GM21526 (cell line): Measurements from ENCODE around the gene RAB26.

Source experiments
- ATAC-seq: cut with Tn5 transposase; IDR thresholded peaks from one replicate; pipeline ENCODE4 v1.9.1; 2021; ENCODE audit warnings: moderate library complexity; ENCODE audit not compliant: unreplicated experiment, low FRiP score

Gene RAB26

GRCh38 chr16:2176047-2176446 is 27.6 kb downstream of the RAB26 start:
- no peak for ATAC-seq

GRCh38 chr16:2177101-2177500 is 28.7 kb downstream of the RAB26 start:
- no peak for ATAC-seq

GRCh38 chr16:2177561-2177960 is 29.1 kb downstream of the RAB26 start:
- ATAC-seq = no peak

DNA sequence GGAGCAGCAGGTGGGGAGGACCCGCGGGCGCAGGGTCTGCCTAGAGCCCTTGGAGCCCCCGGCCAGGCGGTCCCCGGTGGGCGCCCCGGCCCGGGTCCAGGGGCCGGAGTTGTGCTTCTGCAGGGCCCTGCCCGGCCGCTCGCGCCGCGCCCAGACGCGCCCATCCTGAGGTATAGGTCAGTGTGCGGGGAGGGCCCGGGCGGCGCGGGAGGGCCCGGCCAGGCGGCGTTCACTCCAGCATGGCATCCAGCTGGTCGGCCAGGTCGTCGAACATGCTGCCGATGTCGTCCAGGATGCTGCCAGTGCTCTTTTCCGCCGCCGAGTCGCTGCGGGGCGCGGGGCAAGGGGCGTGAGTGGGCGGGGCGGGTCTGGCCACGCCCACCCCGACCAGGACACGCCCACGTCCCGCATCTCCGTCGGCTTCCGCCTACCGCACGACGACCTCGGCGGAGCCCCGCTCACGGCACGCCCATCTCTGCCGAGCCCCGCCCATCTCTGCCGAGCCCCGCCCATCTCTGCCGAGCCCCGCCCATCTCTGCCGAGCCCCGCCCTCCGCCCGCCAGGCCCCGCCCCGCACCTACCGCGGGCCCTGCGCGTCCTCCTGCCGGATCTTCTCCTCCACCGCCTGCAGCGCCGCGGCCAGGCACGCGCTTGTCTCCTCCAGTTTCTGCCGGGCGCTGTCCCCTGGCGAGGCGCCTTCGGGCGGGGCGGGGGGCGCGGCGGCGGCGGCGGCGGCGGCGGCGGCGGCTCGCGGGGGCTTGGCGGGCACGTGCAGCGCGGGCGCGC is 30.1 kb downstream of the RAB26 start:
- ATAC-seq = no peak

- ATAC-seq = no peak
Measured at GRCh38 chr16:2179107-2179501, 30.7 kb downstream of the RAB26 start.

GRCh38 chr16:2179576-2179975 is 31.2 kb downstream of the RAB26 start:
- ATAC-seq = no peak

- no peak for ATAC-seq
Measured at GRCh38 chr16:2180461-2180860, 32.0 kb downstream of the RAB26 start.

DNA sequence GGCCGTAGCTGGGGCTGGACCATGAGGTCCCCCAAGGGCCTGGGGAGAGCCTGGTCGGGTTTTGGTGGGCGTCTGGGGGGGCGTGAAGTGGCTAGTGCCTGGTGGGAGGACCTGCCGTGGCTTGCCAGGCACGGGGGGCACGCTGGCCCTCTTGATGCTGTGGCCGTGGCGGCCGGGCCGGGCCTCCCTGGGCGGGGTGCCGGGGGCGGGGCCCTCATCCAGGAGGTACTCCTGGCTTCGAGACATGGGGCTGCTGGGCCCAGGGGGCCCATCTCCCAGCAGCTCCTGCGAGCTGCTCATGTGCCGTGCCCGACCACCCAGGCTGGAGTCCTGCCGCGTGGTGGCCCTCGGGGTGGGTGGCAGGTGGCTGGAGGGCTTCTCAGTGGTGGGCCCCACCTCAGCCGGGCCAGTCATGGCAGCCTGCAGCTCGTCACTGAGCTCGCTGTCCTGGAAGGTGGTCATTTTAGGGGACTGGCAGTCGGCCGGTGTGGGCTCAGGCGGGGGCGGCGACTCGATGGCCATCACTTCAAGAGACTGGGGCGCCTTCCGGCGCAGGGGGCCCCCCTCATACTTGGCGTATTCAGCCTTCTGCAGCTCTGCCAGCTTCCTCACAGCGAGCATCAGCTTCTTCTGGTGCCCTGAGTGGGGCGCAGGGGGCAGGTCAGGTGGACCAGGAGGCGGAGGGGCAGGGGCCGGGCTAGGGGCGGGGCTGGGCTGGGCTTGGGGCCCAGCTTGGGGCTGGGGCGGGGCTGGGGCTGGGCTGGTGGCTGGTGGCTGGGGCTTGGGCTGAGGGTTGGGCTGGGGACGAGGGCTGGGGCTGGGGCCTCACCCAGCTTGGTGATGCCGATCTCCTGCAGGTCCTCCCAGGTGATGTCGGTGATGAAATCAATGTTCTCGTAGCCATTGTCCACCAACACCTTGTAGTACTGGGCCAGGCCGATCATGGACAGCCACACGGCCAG is 32.8 kb downstream of the RAB26 start:
- ATAC-seq = no peak

DNA sequence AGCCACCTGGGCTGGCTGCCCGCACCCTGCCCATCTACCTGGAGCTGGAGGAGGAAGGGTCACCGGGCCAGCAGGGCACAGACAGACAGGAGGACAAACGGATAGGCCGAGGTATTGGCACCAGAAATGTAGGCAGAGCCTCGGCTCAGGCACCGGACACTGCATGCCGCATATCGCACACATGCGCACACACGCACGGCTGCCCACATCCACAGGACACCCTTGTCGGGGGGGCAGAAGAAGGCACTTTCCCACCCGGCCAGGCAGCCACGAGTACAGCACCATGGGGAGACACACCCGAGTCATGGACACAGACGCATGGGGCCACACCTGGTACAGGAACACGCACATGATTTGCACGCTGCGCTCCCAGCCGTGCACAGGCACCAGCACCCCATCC is 33.5 kb downstream of the RAB26 start:
- ATAC-seq = no peak

DNA sequence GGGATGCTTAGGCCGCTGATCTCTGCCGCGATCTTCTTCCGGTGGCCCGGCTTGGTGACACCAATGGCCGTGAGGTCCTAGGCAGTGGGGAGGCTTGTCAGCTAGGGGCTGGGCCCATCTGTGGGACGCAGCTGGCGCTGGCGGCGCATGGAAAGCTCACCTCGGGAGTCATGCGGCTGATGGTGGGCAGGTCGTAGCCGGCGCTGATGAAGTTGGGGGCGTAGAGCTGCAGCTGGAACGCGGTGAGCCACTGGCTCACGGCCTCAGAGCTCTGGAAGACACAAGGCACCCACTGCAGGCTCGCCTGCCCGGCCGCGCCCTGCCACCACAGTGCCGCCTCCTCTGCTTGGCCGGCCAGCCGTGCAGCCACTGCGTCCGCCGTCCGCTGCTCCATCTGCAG is 35.2 kb downstream of the RAB26 start:
- no peak for ATAC-seq

DNA sequence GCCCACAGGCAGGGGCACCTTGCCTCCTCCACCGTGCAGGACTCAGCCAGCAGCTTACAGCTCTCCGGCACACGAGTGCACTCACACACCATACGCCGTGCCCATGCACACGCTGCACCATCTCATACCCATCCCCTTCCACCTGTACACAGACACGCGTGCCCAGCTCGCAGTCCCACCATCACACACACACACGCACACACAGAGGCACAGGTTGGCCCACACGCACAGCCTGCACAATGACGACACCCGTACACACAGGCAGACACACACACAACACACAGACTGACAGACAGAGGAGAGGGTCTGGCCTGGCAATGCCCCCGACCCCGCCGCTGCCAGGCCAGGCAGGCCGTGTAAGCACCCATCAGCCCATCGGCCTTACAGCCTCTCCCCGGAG is 35.9 kb downstream of the RAB26 start:
- no peak for ATAC-seq

DNA sequence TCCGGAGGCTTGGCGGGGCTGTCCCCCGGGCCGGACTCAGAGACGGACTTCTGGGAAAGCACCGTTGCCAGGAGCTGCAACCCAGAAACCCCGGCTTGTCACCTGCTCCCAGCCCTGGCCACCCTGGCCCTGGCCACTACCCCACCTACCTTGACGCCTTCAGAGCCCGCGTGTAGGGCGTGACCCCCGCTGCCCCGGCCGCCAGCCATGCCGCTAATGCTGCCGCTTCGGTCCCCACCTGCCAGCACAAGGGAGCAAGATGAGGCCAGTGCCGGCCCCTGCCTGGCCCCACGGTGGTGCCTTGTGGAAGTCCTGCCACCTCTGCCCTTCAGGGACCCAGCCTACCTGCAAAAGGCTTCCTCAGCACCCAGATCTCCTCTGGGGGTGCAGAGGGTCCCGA is 36.5 kb downstream of the RAB26 start:
- ATAC-seq = no peak

DNA sequence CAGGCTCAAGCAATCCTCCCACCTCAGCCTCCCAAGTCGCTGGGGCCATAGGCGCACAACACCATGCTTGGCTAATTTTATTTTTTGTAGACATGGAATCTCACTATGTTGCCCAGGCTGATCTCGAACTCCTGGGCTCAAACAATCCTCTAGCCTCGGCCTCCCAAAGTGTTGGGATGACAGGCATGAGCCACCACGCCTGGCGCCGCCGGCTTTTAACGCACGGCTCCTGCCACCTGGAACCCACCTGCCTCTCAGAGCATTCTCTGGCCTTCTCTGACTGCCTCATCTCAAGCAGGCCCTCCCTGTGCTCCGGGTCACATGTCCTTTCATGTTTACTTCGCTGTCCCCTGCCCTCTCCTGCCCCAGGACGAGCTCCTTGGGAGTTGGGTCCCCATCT is 37.6 kb downstream of the RAB26 start:
- ATAC-seq = no peak

GRCh38 chr16:2186505-2186904 is 38.1 kb downstream of the RAB26 start:
- ATAC-seq = no peak

DNA sequence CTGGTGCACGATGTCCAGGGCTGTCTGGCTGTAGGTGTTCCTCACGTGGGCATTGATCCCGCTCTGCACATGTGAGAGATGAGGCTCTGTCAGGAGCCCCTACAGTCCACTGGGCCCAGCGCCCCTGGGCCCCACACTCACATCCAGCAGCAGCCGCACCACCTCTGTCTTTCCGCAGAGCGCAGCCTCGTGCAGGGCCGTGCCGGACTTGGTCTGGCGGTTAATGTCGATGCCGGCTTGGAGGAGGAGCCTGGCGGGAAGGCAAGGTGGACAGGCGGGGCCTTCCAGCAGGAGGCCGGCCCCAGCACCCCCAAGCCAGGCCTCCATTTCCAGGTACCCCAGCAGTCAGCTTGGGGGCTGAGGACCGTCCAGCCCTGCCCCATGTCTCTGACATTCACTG is 38.8 kb downstream of the RAB26 start:
- no peak for ATAC-seq

DNA sequence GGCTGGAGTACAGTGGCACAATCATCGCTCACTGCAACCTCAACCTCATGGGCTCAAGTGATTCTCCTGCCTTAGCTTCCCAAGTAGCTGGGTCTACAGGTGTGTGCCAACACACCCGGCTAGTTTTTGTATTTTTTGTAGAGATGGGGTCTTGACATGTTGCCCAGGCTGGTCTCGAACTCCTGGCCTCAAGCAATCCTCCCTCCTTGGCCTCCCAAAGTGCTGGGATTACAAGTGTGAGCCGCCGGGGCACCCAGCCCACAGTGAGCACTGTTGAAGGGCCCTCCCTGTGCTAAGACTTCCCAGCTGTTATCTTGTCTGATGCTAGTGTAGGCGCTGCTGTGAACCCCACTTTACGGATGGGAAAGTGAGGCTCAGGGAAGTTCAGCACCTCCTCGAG is 40.0 kb downstream of the RAB26 start:
- ATAC-seq = no peak

- ATAC-seq = no peak
Measured at GRCh38 chr16:2189252-2189893, 40.9 kb downstream of the RAB26 start.

DNA sequence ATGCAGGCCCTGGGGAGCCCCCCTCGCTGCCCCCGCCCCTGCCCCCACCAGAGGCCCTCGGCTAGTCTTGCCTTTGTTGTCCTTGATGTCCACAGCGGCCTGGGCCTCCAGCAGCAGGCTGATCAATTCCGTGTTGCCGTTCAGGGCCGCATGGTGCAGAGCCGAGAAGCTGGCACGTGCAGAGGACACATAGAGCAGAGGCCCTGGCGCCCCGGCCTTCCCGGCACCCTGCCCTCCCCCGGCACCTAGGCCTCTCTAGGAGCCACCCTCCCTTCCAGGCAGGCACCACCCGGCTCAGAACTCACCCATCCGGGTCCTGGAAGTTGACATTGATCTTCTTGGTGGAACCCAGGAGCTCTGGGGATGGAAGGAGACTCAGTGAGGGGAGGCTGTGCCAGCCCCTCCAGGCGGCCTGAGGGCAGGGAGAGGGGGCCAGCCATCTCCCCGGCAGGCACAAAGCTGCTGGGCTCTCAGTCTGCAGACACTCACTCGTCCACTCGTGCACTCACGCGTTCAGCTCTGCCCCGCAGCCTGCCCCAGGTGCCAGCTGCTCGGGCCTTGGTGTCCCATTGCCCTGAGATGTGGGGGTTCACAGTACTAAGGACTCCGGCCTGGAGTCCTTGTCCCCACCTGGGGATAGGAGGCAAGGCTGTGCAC is 41.7 kb downstream of the RAB26 start:
- no peak for ATAC-seq

DNA sequence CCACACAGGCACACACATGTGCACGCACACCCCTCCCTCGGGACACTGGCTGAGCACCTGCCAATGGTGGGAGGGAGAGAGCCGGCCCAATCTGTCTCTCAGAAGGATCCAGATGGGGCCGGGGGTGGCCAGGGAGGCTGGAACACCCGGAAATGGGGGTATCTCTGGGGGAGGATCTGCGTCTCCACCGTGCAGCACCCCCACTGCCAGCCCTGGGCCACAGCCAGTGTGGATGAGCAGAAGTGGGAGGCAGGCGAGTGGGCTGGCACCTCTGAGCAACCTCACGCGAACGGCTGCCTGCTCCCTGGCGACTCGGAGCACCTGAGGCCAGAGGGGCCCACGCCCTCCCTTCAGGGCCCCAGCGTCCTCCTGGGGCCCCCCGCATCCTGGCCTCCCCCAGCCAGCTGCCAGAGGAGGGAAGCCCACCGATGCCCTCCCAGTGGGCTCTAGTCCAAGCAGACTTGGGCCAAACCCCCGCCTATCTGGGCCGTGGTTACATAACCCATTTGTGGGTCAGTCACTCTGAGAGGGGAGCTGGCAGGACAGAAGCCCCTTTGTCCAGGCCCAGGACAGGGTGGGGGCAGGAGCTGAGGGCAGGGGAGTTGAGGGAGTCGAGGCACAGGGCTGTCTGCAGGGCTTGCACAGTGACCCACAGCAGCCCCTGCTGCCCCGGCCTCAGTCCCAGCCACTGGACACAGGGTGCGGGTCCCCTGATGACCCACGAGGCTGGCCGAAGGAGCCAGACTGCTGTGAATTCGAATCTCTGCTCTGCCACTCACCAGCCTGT is 42.4 kb downstream of the RAB26 start:
- no peak for ATAC-seq

- no peak for ATAC-seq
Measured at GRCh38 chr16:2191446-2191706, 43.0 kb downstream of the RAB26 start.
